ENCODE data around the gene CLNK. TPM values are rescaled to one million over a fixed set of nuclear protein-coding genes. Genes with fewer than 3 reads are reported as not detected.

The CLNK gene
- polyA plus RNA-seq, 1 of the 3 experiments (the other 2 are of a cell fraction) = not detected

DNA sequence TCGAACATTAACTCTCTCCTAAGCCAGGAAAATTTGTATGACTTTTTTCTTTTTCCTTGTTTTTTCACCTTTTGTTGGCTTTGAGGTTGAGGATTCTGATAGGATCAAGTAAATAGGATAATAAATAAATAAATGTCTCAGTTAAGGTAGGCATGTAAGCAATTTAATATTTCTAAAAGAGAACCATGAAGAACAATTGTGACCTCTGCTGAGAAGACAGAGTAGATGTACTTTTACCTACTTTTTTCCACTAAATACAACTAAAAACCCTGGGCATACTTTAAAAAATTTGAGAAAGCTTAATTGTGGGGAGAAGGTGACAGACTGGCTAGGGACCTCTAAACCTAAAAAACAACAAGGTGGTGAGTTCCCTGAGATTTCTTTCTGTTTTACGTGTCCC, 31.6 kb upstream of the CLNK start:
- H3K4me2 ChIP-seq = no peak overlapping the region
- H3K9me3 ChIP-seq = no peaks in the 10 kb centered on the region
- H3K79me2 ChIP-seq (ENCODE audit: insufficient read depth) = no peaks in the 10 kb centered on the region
- H3F3A ChIP-seq (replicated peaks; ENCODE audit: insufficient read depth) = no peaks in the 10 kb centered on the region
- H3K27me3 ChIP-seq (ENCODE audit: insufficient read depth) = no peaks in the 10 kb centered on the region
- WGBS (ENCODE audit: low lambda C conversion rate) = 6% methylated on average over 2 of the region's 2 CpGs
- POLR2A ChIA-PET = no interaction called here
- H3K9ac ChIP-seq = no peak overlapping the region
- DNase-seq = no peak
- H2AFZ ChIP-seq (ENCODE audit: low read depth) = no peak overlapping the region
- no peak for TF ChIP-seq GATA2 (CRISPR knock-in tag; IDR thresholded peaks at IDR 0.05)
- TF ChIP-seq NFIC (IDR thresholded peaks at IDR 0.05; ENCODE audit: borderline replicate concordance) = no peak
- TF ChIP-seq, protein P1, sequence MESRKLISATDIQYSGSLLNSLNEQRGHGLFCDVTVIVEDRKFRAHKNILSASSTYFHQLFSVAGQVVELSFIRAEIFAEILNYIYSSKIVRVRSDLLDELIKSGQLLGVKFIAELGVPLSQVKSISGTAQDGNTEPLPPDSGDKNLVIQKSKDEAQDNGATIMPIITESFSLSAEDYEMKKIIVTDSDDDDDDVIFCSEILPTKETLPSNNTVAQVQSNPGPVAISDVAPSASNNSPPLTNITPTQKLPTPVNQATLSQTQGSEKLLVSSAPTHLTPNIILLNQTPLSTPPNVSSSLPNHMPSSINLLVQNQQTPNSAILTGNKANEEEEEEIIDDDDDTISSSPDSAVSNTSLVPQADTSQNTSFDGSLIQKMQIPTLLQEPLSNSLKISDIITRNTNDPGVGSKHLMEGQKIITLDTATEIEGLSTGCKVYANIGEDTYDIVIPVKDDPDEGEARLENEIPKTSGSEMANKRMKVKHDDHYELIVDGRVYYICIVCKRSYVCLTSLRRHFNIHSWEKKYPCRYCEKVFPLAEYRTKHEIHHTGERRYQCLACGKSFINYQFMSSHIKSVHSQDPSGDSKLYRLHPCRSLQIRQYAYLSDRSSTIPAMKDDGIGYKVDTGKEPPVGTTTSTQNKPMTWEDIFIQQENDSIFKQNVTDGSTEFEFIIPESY (IDR thresholded peaks at IDR 0.05; ENCODE audit: borderline replicate concordance, low read depth) = no peak
- TF ChIP-seq, protein P2, sequence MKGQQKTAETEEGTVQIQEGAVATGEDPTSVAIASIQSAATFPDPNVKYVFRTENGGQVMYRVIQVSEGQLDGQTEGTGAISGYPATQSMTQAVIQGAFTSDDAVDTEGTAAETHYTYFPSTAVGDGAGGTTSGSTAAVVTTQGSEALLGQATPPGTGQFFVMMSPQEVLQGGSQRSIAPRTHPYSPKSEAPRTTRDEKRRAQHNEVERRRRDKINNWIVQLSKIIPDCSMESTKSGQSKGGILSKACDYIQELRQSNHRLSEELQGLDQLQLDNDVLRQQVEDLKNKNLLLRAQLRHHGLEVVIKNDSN (IDR thresholded peaks at IDR 0.05; ENCODE audit: borderline replicate concordance, low read depth) = no peak
- no peak for TF ChIP-seq MXI1 (IDR thresholded peaks at IDR 0.05; ENCODE audit: low read depth, low read length)
- TF ChIP-seq YY1 (IDR thresholded peaks at IDR 0.05; ENCODE audit: low read depth) = no peak
- TF ChIP-seq, protein P3, sequence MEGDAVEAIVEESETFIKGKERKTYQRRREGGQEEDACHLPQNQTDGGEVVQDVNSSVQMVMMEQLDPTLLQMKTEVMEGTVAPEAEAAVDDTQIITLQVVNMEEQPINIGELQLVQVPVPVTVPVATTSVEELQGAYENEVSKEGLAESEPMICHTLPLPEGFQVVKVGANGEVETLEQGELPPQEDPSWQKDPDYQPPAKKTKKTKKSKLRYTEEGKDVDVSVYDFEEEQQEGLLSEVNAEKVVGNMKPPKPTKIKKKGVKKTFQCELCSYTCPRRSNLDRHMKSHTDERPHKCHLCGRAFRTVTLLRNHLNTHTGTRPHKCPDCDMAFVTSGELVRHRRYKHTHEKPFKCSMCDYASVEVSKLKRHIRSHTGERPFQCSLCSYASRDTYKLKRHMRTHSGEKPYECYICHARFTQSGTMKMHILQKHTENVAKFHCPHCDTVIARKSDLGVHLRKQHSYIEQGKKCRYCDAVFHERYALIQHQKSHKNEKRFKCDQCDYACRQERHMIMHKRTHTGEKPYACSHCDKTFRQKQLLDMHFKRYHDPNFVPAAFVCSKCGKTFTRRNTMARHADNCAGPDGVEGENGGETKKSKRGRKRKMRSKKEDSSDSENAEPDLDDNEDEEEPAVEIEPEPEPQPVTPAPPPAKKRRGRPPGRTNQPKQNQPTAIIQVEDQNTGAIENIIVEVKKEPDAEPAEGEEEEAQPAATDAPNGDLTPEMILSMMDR (IDR thresholded peaks at IDR 0.05) = no peak
- no peak for TF ChIP-seq NRF1 (IDR thresholded peaks at IDR 0.05; ENCODE audit: low read depth, low read length)
- TF ChIP-seq RXRA (IDR thresholded peaks at IDR 0.05; ENCODE audit: borderline replicate concordance, low read depth) = no peak
- no peak for TF ChIP-seq TCF12 (IDR thresholded peaks at IDR 0.05)
- no peak for TF ChIP-seq SMC3 (IDR thresholded peaks at IDR 0.05; ENCODE audit: low read depth, low read length)
- TF ChIP-seq SIN3A (IDR thresholded peaks at IDR 0.05; ENCODE audit: borderline replicate concordance, low read depth, low read length) = no peak
- TF ChIP-seq JUND (IDR thresholded peaks at IDR 0.05) = no peak
- no peak for TF ChIP-seq FOXJ3 (CRISPR knock-in tag; IDR thresholded peaks at IDR 0.05)
- CTCF ChIA-PET = no interaction called here
- H3K27ac ChIP-seq (ENCODE audit: low read depth in 2 of 2, low read length in 1 of 2) = no peak overlapping the region
- H3K36me3 ChIP-seq (replicated peaks in 1 of 2; ENCODE audit: control insufficient read depth in 1 of 2, insufficient read depth in 2 of 2, low read length in 1 of 2) = no peaks in the 10 kb centered on the region
- no peak overlapping the region for H3K4me3 ChIP-seq (ENCODE audit: low read depth in 2 of 2, low read length in 1 of 2)
- no peaks in the 10 kb centered on the region for H4K20me1 ChIP-seq (ENCODE audit: insufficient read depth)
- H3K9me2 ChIP-seq = no peaks in the 10 kb centered on the region
- H3K4me1 ChIP-seq (ENCODE audit: control insufficient read depth in 1 of 2, insufficient read depth in 2 of 2, low read depth in 1 of 2, low read length in 1 of 2) = no peaks in the 10 kb centered on the region

DNA sequence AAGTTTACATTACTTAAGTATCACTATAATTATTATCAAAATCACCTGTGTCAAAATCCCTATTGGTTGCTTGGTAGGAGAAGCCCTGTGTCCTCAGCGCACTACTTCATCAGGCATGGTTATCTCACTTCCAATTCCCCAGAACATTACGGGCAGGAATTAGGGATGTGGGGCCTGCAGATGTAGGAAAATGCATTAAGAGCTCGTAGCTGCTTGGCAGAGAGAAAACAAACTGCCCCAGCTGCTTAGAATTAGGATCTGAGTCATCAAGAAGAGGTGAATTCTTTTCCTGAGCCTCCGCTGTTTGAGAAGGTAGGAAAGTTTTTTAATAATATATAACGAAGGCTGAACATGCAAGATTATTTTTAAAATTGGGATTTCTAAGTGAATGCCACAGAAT, 31.1 kb upstream of the CLNK start:
- no peaks in the 10 kb centered on the region for H3K36me3 ChIP-seq (replicated peaks in 1 of 2; ENCODE audit: control insufficient read depth in 1 of 2, insufficient read depth in 2 of 2, low read length in 1 of 2)
- H4K20me1 ChIP-seq (ENCODE audit: insufficient read depth) = no peaks in the 10 kb centered on the region
- no peak for DNase-seq
- no peaks in the 10 kb centered on the region for H3K27me3 ChIP-seq (ENCODE audit: insufficient read depth)
- H3K9ac ChIP-seq = no peak overlapping the region
- no peak overlapping the region for H2AFZ ChIP-seq (ENCODE audit: low read depth)
- no peaks in the 10 kb centered on the region for H3K4me1 ChIP-seq (ENCODE audit: control insufficient read depth in 1 of 2, insufficient read depth in 2 of 2, low read depth in 1 of 2, low read length in 1 of 2)
- no peaks in the 10 kb centered on the region for H3F3A ChIP-seq (replicated peaks; ENCODE audit: insufficient read depth)
- 4% methylated on average over 5 of the region's 5 CpGs for WGBS (ENCODE audit: low lambda C conversion rate)
- POLR2A ChIA-PET = no interaction called here
- CTCF ChIA-PET = no interaction called here
- no peaks in the 10 kb centered on the region for H3K9me2 ChIP-seq
- H3K4me3 ChIP-seq (ENCODE audit: low read depth in 2 of 2, low read length in 1 of 2) = no peak overlapping the region
- H3K27ac ChIP-seq (ENCODE audit: low read depth in 2 of 2, low read length in 1 of 2) = no peak overlapping the region
- H3K79me2 ChIP-seq (ENCODE audit: insufficient read depth) = no peaks in the 10 kb centered on the region
- H3K9me3 ChIP-seq = no peaks in the 10 kb centered on the region
- no peak overlapping the region for H3K4me2 ChIP-seq
- no peak for TF ChIP-seq RXRA (IDR thresholded peaks at IDR 0.05; ENCODE audit: borderline replicate concordance, low read depth)
- no peak for TF ChIP-seq SIN3A (IDR thresholded peaks at IDR 0.05; ENCODE audit: borderline replicate concordance, low read depth, low read length)
- TF ChIP-seq POLR2AphosphoS5 (IDR thresholded peaks at IDR 0.05; ENCODE audit: low read depth, low read length) = no peak
- no peak for TF ChIP-seq FOXM1 (IDR thresholded peaks at IDR 0.05; ENCODE audit: low read depth)
- no peak for TF ChIP-seq EZH2phosphoT487 (IDR thresholded peaks at IDR 0.05; ENCODE audit: borderline replicate concordance, low read depth)
- no peak for TF ChIP-seq CHD2 (IDR thresholded peaks at IDR 0.05; ENCODE audit: low read length, partially characterized antibody)
- TF ChIP-seq TCF12 (IDR thresholded peaks at IDR 0.05) = no peak
- TF ChIP-seq, protein P3 (IDR thresholded peaks at IDR 0.05) = no peak
- no peak for TF ChIP-seq RFX5 (IDR thresholded peaks at IDR 0.05; ENCODE audit: low read length)
